Upper lobe of left lung (tissue), 4 donors: ENCODE results near the gene TMED6.

Experiments
- CTCF ChIP-seq, 6 experiments: fragments of 450-650 bp in 4 of 6; fragments of 200-600 bp in 2 of 6; sonication (generic) in 2 of 6; IDR thresholded peaks; one replicate each; pipeline ENCODE4 v1.5.1; 2016 to 2019; ENCODE audit warnings: antibody characterized with exemption in 6 of 6
- EP300 ChIP-seq, 4 donors: sonication (generic); formaldehyde crosslinking; IDR thresholded peaks; one replicate each; pipeline ENCODE4 v1.5.1; 2017; ENCODE audit warnings: antibody characterized with exemption in 4 of 4, control low read depth in 2 of 4
- POLR2A ChIP-seq, 4 donors: fragments of 450-650 bp; IDR thresholded peaks; one replicate each; pipeline ENCODE4 v1.5.1; 2016 to 2017; ENCODE audit warnings: antibody characterized with exemption in 4 of 4, mild to moderate bottlenecking in 2 of 4
- POLR2AphosphoS5 ChIP-seq, 2 donors: sonication (generic); formaldehyde crosslinking; IDR thresholded peaks; one replicate each; pipeline ENCODE4 v1.5.1; 2017; ENCODE audit warnings: antibody characterized with exemption in 2 of 2

DNA sequence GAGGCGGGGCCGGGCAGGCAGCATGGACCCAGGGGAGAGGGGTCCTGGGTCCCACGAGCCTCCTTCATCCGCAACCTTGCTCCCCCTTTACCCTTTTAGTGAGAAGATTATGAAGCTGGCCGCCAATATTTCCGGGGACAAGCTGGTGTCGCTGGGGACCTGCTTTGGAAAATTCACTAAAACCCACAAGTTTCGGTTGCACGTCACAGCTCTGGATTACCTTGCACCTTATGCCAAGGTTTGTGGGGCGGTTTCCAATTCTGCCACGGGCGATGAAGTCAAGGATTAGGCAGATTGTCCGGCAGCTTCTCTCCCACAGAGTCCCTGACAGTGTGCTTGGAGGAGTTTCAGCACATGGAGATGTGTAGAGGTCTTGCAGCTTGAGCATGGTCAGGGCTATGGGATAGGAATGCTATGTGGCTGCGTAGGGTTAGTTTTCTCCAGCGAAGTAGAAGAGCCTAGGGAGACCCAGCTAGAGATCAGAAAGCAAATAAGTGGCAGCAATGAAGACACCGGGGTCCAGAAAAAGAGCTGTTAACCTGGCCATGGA is 11.4 kb downstream of the TMED6 start:
- TF ChIP-seq CTCF (IDR thresholded peaks at IDR 0.05) = no peak
- no peak for TF ChIP-seq POLR2AphosphoS5 (IDR thresholded peaks at IDR 0.05)
- no peak for TF ChIP-seq POLR2A (IDR thresholded peaks at IDR 0.05)
- no peak for TF ChIP-seq EP300 (IDR thresholded peaks at IDR 0.05)
